K562 (cell line): Measurements from ENCODE around the gene SYNGR4. TPM values are rescaled to one million over a fixed set of nuclear protein-coding genes. Genes with fewer than 3 reads are reported as not detected.

Source experiments
- BACH1 ChIP-seq: fragments of 200-800 bp; sonication (Bioruptor generic); IDR thresholded peaks from 2 replicates; pipeline ENCODE4 v1.6.1; 2016; ENCODE audit warnings: missing genetic modification characterization, missing compliant biosample characterization
- E4F1 ChIP-seq: fragments of 250-450 bp; sonication (Bioruptor Pico); IDR thresholded peaks from 2 replicates; pipeline ENCODE4 v1.5.0; 2021; ENCODE audit warnings: mild to moderate bottlenecking, borderline replicate concordance
- ELF4 ChIP-seq: fragments of 450-650 bp; formaldehyde crosslinking; IDR thresholded peaks from 2 replicates; pipeline ENCODE4 v1.4.0; 2022; ENCODE audit warnings: missing genetic modification characterization
- ERF ChIP-seq: fragments of 450-650 bp; formaldehyde crosslinking; IDR thresholded peaks from 2 replicates; pipeline ENCODE4 v1.4.0; 2020; ENCODE audit warnings: mild to moderate bottlenecking, mixed read lengths
- HDAC1 ChIP-seq, 2 experiments: fragments of 450-650 bp; IDR thresholded peaks; 2 replicates each; pipeline ENCODE4 v1.6.1; 2016 to 2017; ENCODE audit warnings: inconsistent platforms in 1 of 2, mild to moderate bottlenecking in 1 of 2, moderate library complexity in 1 of 2
- MCM3 ChIP-seq: fragments of 450-650 bp; IDR thresholded peaks from 2 replicates; pipeline ENCODE4 v1.6.1; 2016
- MTF1 ChIP-seq: fragments of 250-450 bp; sonication (Bioruptor Pico); IDR thresholded peaks from 2 replicates; pipeline ENCODE4 v1.9.0; 2021; ENCODE audit warnings: moderate library complexity, mild to moderate bottlenecking, inconsistent platforms, borderline replicate concordance
- PCBP1 ChIP-seq: fragments of 200-400 bp; formaldehyde crosslinking; IDR thresholded peaks from 2 replicates; pipeline ENCODE4 v1.6.1; 2018; ENCODE audit warnings: mild to moderate bottlenecking, low read depth, low read length; ENCODE audit not compliant: poor library complexity, severe bottlenecking
- PML ChIP-seq: IDR thresholded peaks from 2 replicates; pipeline ENCODE4 v1.6.1; 2012; ENCODE audit warnings: low read length, inconsistent platforms
- PTBP1 ChIP-seq: fragments of 200-400 bp; formaldehyde crosslinking; IDR thresholded peaks from 2 replicates; pipeline ENCODE4 v1.6.1; 2017; ENCODE audit warnings: low read depth, low read length
- RBBP5 ChIP-seq: fragments of 200-600 bp; sonication (generic); IDR thresholded peaks from 2 replicates; pipeline ENCODE4 v1.6.1; 2012; ENCODE audit warnings: borderline replicate concordance, mild to moderate bottlenecking, low read length, control low read depth, inconsistent platforms; ENCODE audit not compliant: insufficient read depth, poor library complexity, severe bottlenecking
- TAF1 ChIP-seq: IDR thresholded peaks from 2 replicates; pipeline ENCODE4 v1.6.1; 2011; ENCODE audit warnings: mild to moderate bottlenecking, low read length, moderate library complexity; ENCODE audit not compliant: insufficient read depth, control insufficient read depth, severe bottlenecking; ENCODE audit errors: extremely low read depth
- THRB ChIP-seq: fragments of 450-650 bp; formaldehyde crosslinking; conservative IDR thresholded peaks from 2 replicates; pipeline ENCODE4 v1.4.0; 2022; ENCODE audit warnings: mild to moderate bottlenecking, missing genetic modification characterization
- U2AF2 ChIP-seq: fragments of 200-400 bp; formaldehyde crosslinking; optimal IDR thresholded peaks from 2 replicates; pipeline ENCODE3; 2017; ENCODE audit warnings: low read depth, mild to moderate bottlenecking, low read length
- ZFP36 ChIP-seq: fragments of 150-350 bp; IDR thresholded peaks from 2 replicates; pipeline ENCODE4 v1.6.1; 2018; ENCODE audit warnings: low read length, low read depth; ENCODE audit not compliant: partially characterized antibody
- ZFX ChIP-seq: sonication (generic); formaldehyde crosslinking; IDR thresholded peaks from 2 replicates; pipeline ENCODE4 v1.8.0; 2022; ENCODE audit warnings: mild to moderate bottlenecking, missing genetic modification reagents, moderate library complexity
- ZNF146 ChIP-seq: IDR thresholded peaks from one replicate; pipeline ENCODE4 v1.6.1; 2018; ENCODE audit warnings: missing compliant biosample characterization; ENCODE audit not compliant: unreplicated experiment
- ZNF277 ChIP-seq: fragments of 250-450 bp; sonication (Bioruptor Pico); IDR thresholded peaks from 2 replicates; pipeline ENCODE4 v1.8.0; 2022; ENCODE audit warnings: inconsistent platforms, mild to moderate bottlenecking, moderate library complexity, borderline replicate concordance
- ZNF280A ChIP-seq: fragments of 450-650 bp; IDR thresholded peaks from 2 replicates; pipeline ENCODE4 v1.6.1; 2018; ENCODE audit warnings: mild to moderate bottlenecking, low read depth; ENCODE audit not compliant: partially characterized antibody
- ZNF311 ChIP-seq: fragments of 250-450 bp; sonication (Bioruptor Pico); IDR thresholded peaks from 2 replicates; pipeline ENCODE4 v1.4.0; 2020; ENCODE audit warnings: mild to moderate bottlenecking, moderate library complexity
- ZNF696 ChIP-seq: fragments of 250-450 bp; sonication (Bioruptor Pico); conservative IDR thresholded peaks from 2 replicates; pipeline ENCODE4 v1.4.0; 2020; ENCODE audit warnings: mild to moderate bottlenecking, moderate library complexity
- polyA plus RNA-seq, 8 experiments: library from polyadenylated mRNA; depleted of rRNA in 4 of 8; stranded (reverse) in 5 of 8; unstranded in 3 of 8; fragments of >200 nt; fragmentation: Nextera tagmentation in 2 of 8; fragmentation: Illumina TruSeq in 1 of 8; extraction: Ambion mirVana in 2 of 8; extraction: Trizol in 1 of 8; gene quantifications; 2 replicates each; pipeline versions ENCODE4 v1.2.1 to v1.2.3, GENCODE V29; 2011 to 2014; ENCODE audit warnings: inconsistent platforms in 1 of 8, missing spikeins in 1 of 8
- total RNA-seq, 7 experiments: library from RNA; depleted of rRNA in 6 of 7; stranded (reverse); fragments of >200 nt in 6 of 7; fragmentation: Illumina TruSeq in 2 of 7; extraction: Trizol in 2 of 7; gene quantifications; 2 replicates each; pipeline versions ENCODE4 v1.2.1 to v1.2.3, GENCODE V29; 2011 to 2021; ENCODE audit warnings: low replicate concordance in 1 of 7

Gene SYNGR4
- total and polyA plus RNA-seq, 9 of the 15 experiments (the other 6 are each of a cell fraction or from before 2014, with no cell fraction given) = 0.07 to 0.14 TPM; not detected in 7

- no peak for TF ChIP-seq HDAC1 (IDR thresholded peaks at IDR 0.05)
- no peak; the same call in 1 of the 2 replicates for TF ChIP-seq ZFX
- no peak for TF ChIP-seq ZNF311 (CRISPR knock-in tag)
- no peak for TF ChIP-seq THRB (CRISPR knock-in tag)
- no peak for TF ChIP-seq ERF (CRISPR knock-in tag)
- TF ChIP-seq ZNF277 (CRISPR knock-in tag) = no peak
- TF ChIP-seq E4F1 (CRISPR knock-in tag) = no peak
- no peak for TF ChIP-seq RBBP5
- TF ChIP-seq BACH1 (tag) = no peak
- no peak for TF ChIP-seq PTBP1
- no peak for TF ChIP-seq ZNF280A
- no peak for TF ChIP-seq MTF1 (CRISPR knock-in tag)
- no peak for TF ChIP-seq MCM3
- TF ChIP-seq ELF4 = 0 out of 2 replicates have a peak, but pooled peaks have one; percentile 14
- no peak for TF ChIP-seq ZFP36
- peak; percentile 29; the same call in 1 of the 2 replicates for TF ChIP-seq PML
- TF ChIP-seq U2AF2 = no peak
- TF ChIP-seq TAF1 = peak; percentile 63
- no peak for TF ChIP-seq PCBP1
- TF ChIP-seq ZNF696 (CRISPR knock-in tag) = no peak
- TF ChIP-seq ZNF146 (CRISPR knock-in tag) = no peak
Measured at GRCh38 chr19:48391100-48392005, 27.2 kb downstream of the SYNGR4 start, which contains the start of gene KDELR1 (continued).
